Psoas muscle (tissue), 8 donors: ENCODE results near the gene ABCE1. TPM values are rescaled to one million over a fixed set of nuclear protein-coding genes. Genes with fewer than 3 reads are reported as not detected.

ENCODE experiments used
- ATAC-seq, 4 donors: fragments of 200-7000 bp; cut with Tn5 transposase; one replicate each; pipeline ENCODE4 v1.9.1; 2020; ENCODE audit warnings: moderate library complexity in 3 of 4, mild to moderate bottlenecking in 2 of 4
- DNase-seq, 2 donors: peaks; one replicate each; pipeline ENCODE4 v3.0.0-alpha.2; 2020
- H3K27ac ChIP-seq: fragments of 200-600 bp; one replicate; pipeline ENCODE4 v1.8.0; 2022
- H3K27me3 ChIP-seq, 3 donors: fragments of 200-600 bp in 1 of 3; one replicate each; pipeline versions ENCODE4 v1.6.1 to v1.8.0; 2013 to 2022; ENCODE audit warnings: low read length in 2 of 3, mild to moderate bottlenecking in 2 of 3, moderate library complexity in 1 of 3; ENCODE audit not compliant: insufficient read depth in 3 of 3
- H3K36me3 ChIP-seq, 2 donors: fragments of 200-600 bp in 1 of 2; one replicate each; pipeline versions ENCODE4 v1.6.1 to v1.8.0; 2013 to 2022; ENCODE audit warnings: low read depth in 1 of 2, mild to moderate bottlenecking in 1 of 2, moderate library complexity in 1 of 2; ENCODE audit not compliant: insufficient read depth in 1 of 2
- H3K4me1 ChIP-seq: fragments of 200-600 bp; one replicate; pipeline ENCODE4 v1.8.0; 2022
- H3K4me3 ChIP-seq: fragments of 200-600 bp; one replicate; pipeline ENCODE4 v1.8.0; 2022; ENCODE audit warnings: mild to moderate bottlenecking
- H3K9me3 ChIP-seq: fragments of 200-600 bp; one replicate; pipeline ENCODE4 v1.8.0; 2022
- CTCF ChIP-seq: fragments of 200-600 bp; IDR thresholded peaks from one replicate; pipeline ENCODE4 v1.8.0; 2022; ENCODE audit warnings: antibody characterized with exemption
- WGBS, 3 donors: extraction: QIAGEN DNeasy Blood & Tissue Kit; methylation state at CpG; one replicate each; pipeline versions ENCODE4 v1.1.6 to v1.1.7; 2013; 5-methylcytosine and 5-hydroxymethylcytosine counted together
- intact Hi-C, 2 donors: fragments of 100-400 bp; cut with DNase I; formaldehyde crosslinking; loops; one replicate each; pipeline versions ENCODE4 v1.11.0 to v1.14.2; 2022
- polyA plus RNA-seq, 3 donors: library from polyadenylated mRNA; stranded (reverse); fragments of 200-250 nt; gene quantifications; one replicate each; pipeline ENCODE4 v1.2.3, GENCODE V29; 2013
- total RNA-seq, 4 donors: library from RNA; stranded (reverse); fragmentation: NEBNext Ultra II Directional in 2 of 4; extraction: Animal tissue kit (Norgen Biotek cat#: 25700) in 2 of 4; gene quantifications; one replicate each; pipeline versions ENCODE4 v1.2.1 to v1.2.4, GENCODE V29; 2021 to 2023
- donor health status: healthy with polysubstance abuse.
- donor health status: DM: no; HTN: no; CAD: no; lungs with moderate emphysema.
- donor health status: Bipolar disorder and iron deficiency.
- donor health status: healthy.
- donor health status: DM: yes; HTN: yes; CAD: no.
- donor health status: DM: no; HTN: no; CAD: no.
- donor health status: DM: no; HTN: no; CAD: no.
- donor health status: DM: yes; HTN: yes; CAD: no.

Gene ABCE1
- total and polyA plus RNA-seq, 7 donors: 25.9 to 75.0 (median 58.8) TPM

- H3K27ac ChIP-seq: no peak overlapping the region
- DNase-seq (no peak), ATAC-seq (no peak)
- H3K36me3 ChIP-seq: no peaks in the 10 kb centered on the region
- no peak overlapping the region for H3K4me3 ChIP-seq
- H3K27me3 ChIP-seq: no peaks in the 10 kb centered on the region
- no peaks in the 10 kb centered on the region for H3K9me3 ChIP-seq
- intact Hi-C loops: loop anchor here (5.0 to 10.0 kb wide), 2 partner anchors 895 to 897 kb away; no protein-coding TSS in a partner anchor
- TF ChIP-seq CTCF: no peak
- H3K4me1 ChIP-seq: no peaks in the 10 kb centered on the region
- 77 to 82% (median 82%) methylated on average over 3 of the region's 3 CpGs for WGBS, 3 donors
Measured at GRCh38 chr4:145069361-145069760, 28.8 kb upstream of the ABCE1 start.

GRCh38 chr4:145071560-145071959 is 26.6 kb upstream of the ABCE1 start:
- Histone ChIP-seq H3K27ac (no peak overlapping the region), H3K4me1 (peaks cover 5% of the 10 kb centered on the region), H3K4me3 (no peak overlapping the region), H3K9me3 (no peaks in the 10 kb centered on the region), H3K36me3 (no peaks in the 10 kb centered on the region), H3K27me3 (no peaks in the 10 kb centered on the region)
- intact Hi-C loops: no loop called here
- no peak for ATAC-seq
- 93 to 99% (median 96%) methylated on average over 2 of the region's 2 CpGs for WGBS, 3 donors
- no peak for DNase-seq
- TF ChIP-seq CTCF: no peak

- H3K27me3 ChIP-seq: no peaks in the 10 kb centered on the region
- no peak overlapping the region for H3K4me3 ChIP-seq
- H3K27ac ChIP-seq: no peak overlapping the region
- WGBS, 3 donors: 94 to 100% (median 97%) methylated on average over 1 of the region's 1 CpG
- intact Hi-C loops: no loop called here
- H3K9me3 ChIP-seq: no peaks in the 10 kb centered on the region
- H3K36me3 ChIP-seq: peaks cover 0 to 15% of the 10 kb centered on the region in 2 donors
- peaks cover 6% of the 10 kb centered on the region for H3K4me1 ChIP-seq
- DNase-seq (no peak), ATAC-seq (peak in 1 of 4 donors; percentile 59)
- TF ChIP-seq CTCF: no peak
Measured at GRCh38 chr4:145075742-145076468, 22.2 kb upstream of the ABCE1 start.

- Histone ChIP-seq H3K27me3 (no peaks in the 10 kb centered on the region), H3K9me3 (no peaks in the 10 kb centered on the region), H3K4me3 (no peak overlapping the region), H3K36me3 (peaks cover 0 to 15% of the 10 kb centered on the region in 2 donors), H3K27ac (no peak overlapping the region), H3K4me1 (peaks cover 6% of the 10 kb centered on the region)
- no peak for TF ChIP-seq CTCF
- ATAC-seq (peak in 2 of 4 donors; percentile 44 to 51), DNase-seq (no peak)
- intact Hi-C loops: no loop called here
- WGBS, 3 donors: 39 to 52% (median 45%) methylated on average over 2 of the region's 2 CpGs
Measured at GRCh38 chr4:145076469-145076855, 21.6 kb upstream of the ABCE1 start.

GRCh38 chr4:145081756-145082155 is 16.4 kb upstream of the ABCE1 start:
- ATAC-seq: no peak
- no peaks in the 10 kb centered on the region for H3K27me3 ChIP-seq
- intact Hi-C loops: no loop called here
- H3K9me3 ChIP-seq: no peaks in the 10 kb centered on the region
- H3K27ac ChIP-seq: no peak overlapping the region
- no peaks in the 10 kb centered on the region for H3K4me1 ChIP-seq
- peaks cover 0 to 27% of the 10 kb centered on the region in 2 donors for H3K36me3 ChIP-seq
- TF ChIP-seq CTCF: no peak
- no peak overlapping the region for H3K4me3 ChIP-seq
- WGBS, 3 donors: 96 to 100% (median 98%) methylated on average over 1 of the region's 1 CpG
- DNase-seq: no peak
